IMR-90 (cell line): ENCODE results near the gene UBAC1. TPM values are rescaled to one million over a fixed set of nuclear protein-coding genes. Genes with fewer than 3 reads are reported as not detected.

Experiments used
- ATAC-seq: fragments of 200-7000 bp; cut with Tn5 transposase; 2 replicates; pipeline ENCODE4 v1.9.1; 2020; ENCODE audit warnings: low read depth, mild to moderate bottlenecking, moderate library complexity
- BruUV-seq: library from RNA; stranded (reverse); fragments of 400-500 nt; replicated peaks from 2 replicates; lab custom pipeline; 2021; lab: Mats Ljungman, UMichigan
- CTCF ChIA-PET: fragments of 300-600 bp; formaldehyde crosslinking; extraction: SDS; loops from one replicate; lab custom pipeline; 2021; ENCODE audit warnings: antibody characterized with exemption; lab: Yijun Ruan, JAX
- POLR2A ChIA-PET: fragments of 300-600 bp; sonication (Branson Sonifier 250); formaldehyde crosslinking; loops from one replicate; lab custom pipeline; 2022; ENCODE audit warnings: antibody characterized with exemption; ENCODE audit not compliant: unreplicated experiment; lab: Charles Lee
- DNase-seq: peaks from one replicate; pipeline ENCODE4 v3.0.0; 2013
- H2AFZ ChIP-seq: replicated peaks from 2 replicates; pipeline ENCODE3; 2013; ENCODE audit warnings: low read length, mild to moderate bottlenecking; ENCODE audit not compliant: poor library complexity
- H2AK5ac ChIP-seq: 2 replicates; pipeline ENCODE4 v1.6.1; 2013; ENCODE audit warnings: low read depth, low read length, inconsistent platforms
- H2AK9ac ChIP-seq: replicated peaks from 2 replicates; pipeline ENCODE3; 2013; ENCODE audit warnings: mild to moderate bottlenecking, low read depth, low read length, moderate library complexity; ENCODE audit not compliant: poor library complexity
- H2BK120ac ChIP-seq: 2 replicates; pipeline ENCODE4 v1.6.1; 2013; ENCODE audit warnings: low read depth, low read length, inconsistent platforms
- H2BK15ac ChIP-seq: 3 replicates; pipeline ENCODE4 v1.6.1; 2013; ENCODE audit warnings: low read depth, low read length, inconsistent platforms
- H2BK20ac ChIP-seq: 2 replicates; pipeline ENCODE4 v1.6.1; 2013; ENCODE audit warnings: low read depth, mild to moderate bottlenecking, inconsistent platforms, low read length, moderate library complexity
- H2BK5ac ChIP-seq: 2 replicates; pipeline ENCODE4 v1.6.1; 2013; ENCODE audit warnings: mild to moderate bottlenecking, low read depth, low read length, inconsistent platforms; ENCODE audit not compliant: poor library complexity, severe bottlenecking
- H3K14ac ChIP-seq: replicated peaks from 2 replicates; pipeline ENCODE4 v1.6.1; 2013; ENCODE audit warnings: low read depth, low read length, inconsistent platforms
- H3K18ac ChIP-seq: 2 replicates; pipeline ENCODE4 v1.6.1; 2013; ENCODE audit warnings: low read depth, low read length, control low read depth
- H3K23ac ChIP-seq: 2 replicates; pipeline ENCODE4 v1.6.1; 2013; ENCODE audit warnings: low read depth, low read length, inconsistent platforms
- H3K27ac ChIP-seq: 2 replicates; pipeline ENCODE4 v1.5.1; 2013; ENCODE audit warnings: mild to moderate bottlenecking, control low read depth, low read length; ENCODE audit not compliant: insufficient read depth
- H3K27me3 ChIP-seq: 2 replicates; pipeline ENCODE4 v1.6.1; 2013; ENCODE audit warnings: low read length; ENCODE audit not compliant: control insufficient read depth, insufficient read depth
- H3K36me3 ChIP-seq: 2 replicates; pipeline ENCODE4 v1.6.1; 2013; ENCODE audit warnings: low read length, mixed read lengths; ENCODE audit not compliant: control insufficient read depth, insufficient read depth
- H3K4ac ChIP-seq: 2 replicates; pipeline ENCODE4 v1.6.1; 2013; ENCODE audit warnings: low read depth, low read length, inconsistent platforms
- H3K4me1 ChIP-seq: 2 replicates; pipeline ENCODE4 v1.6.1; 2013; ENCODE audit warnings: low read length, mixed read lengths; ENCODE audit not compliant: control insufficient read depth, insufficient read depth
- H3K4me2 ChIP-seq: 2 replicates; pipeline ENCODE4 v1.6.1; 2013; ENCODE audit warnings: low read depth, mild to moderate bottlenecking, control low read depth, low read length, moderate library complexity
- H3K4me3 ChIP-seq: 2 replicates; pipeline ENCODE4 v1.5.1; 2013; ENCODE audit warnings: low read depth, mild to moderate bottlenecking, control low read depth, low read length, moderate library complexity; ENCODE audit not compliant: insufficient read depth
- H3K56ac ChIP-seq: 2 replicates; pipeline ENCODE4 v1.6.1; 2013; ENCODE audit warnings: low read length, inconsistent platforms; ENCODE audit not compliant: insufficient read depth; ENCODE audit errors: extremely low read depth
- H3K79me1 ChIP-seq, 2 experiments: 2 replicates each; pipeline ENCODE4 v1.6.1; 2013; ENCODE audit warnings: low read length in 2 of 2, inconsistent platforms in 1 of 2, low read depth in 1 of 2
- H3K9ac ChIP-seq: 2 replicates; pipeline ENCODE4 v1.6.1; 2013; ENCODE audit warnings: low read depth, low read length, control low read depth
- H3K9me1 ChIP-seq: 2 replicates; pipeline ENCODE4 v1.6.1; 2013; ENCODE audit warnings: low read length, inconsistent platforms; ENCODE audit not compliant: insufficient read depth
- H3K9me3 ChIP-seq: 2 replicates; pipeline ENCODE4 v1.6.1; 2013; ENCODE audit warnings: low read length; ENCODE audit not compliant: control insufficient read depth, insufficient read depth
- H4K20me1 ChIP-seq: 2 replicates; pipeline ENCODE4 v1.6.1; 2013; ENCODE audit warnings: low read length, inconsistent platforms; ENCODE audit not compliant: insufficient read depth
- H4K5ac ChIP-seq: 2 replicates; pipeline ENCODE4 v1.6.1; 2013; ENCODE audit warnings: mild to moderate bottlenecking, low read depth, low read length, control low read depth
- H4K8ac ChIP-seq, 2 experiments: 2 replicates each; pipeline ENCODE4 v1.6.1; 2013; ENCODE audit warnings: low read depth in 2 of 2, low read length in 2 of 2, control low read depth in 1 of 2, inconsistent platforms in 1 of 2
- H4K91ac ChIP-seq: 2 replicates; pipeline ENCODE4 v1.6.1; 2013; ENCODE audit warnings: low read depth, low read length, inconsistent platforms; ENCODE audit not compliant: insufficient read depth
- FOS ChIP-seq: fragments of 150-350 bp; IDR thresholded peaks from 2 replicates; pipeline ENCODE4 v1.6.1; 2016; ENCODE audit warnings: low read depth, low read length
- MAFK ChIP-seq: IDR thresholded peaks from 2 replicates; pipeline ENCODE4 v1.6.1; 2012; ENCODE audit warnings: low read depth, low read length, improper control_type of control experiment
- MAZ ChIP-seq: IDR thresholded peaks from 2 replicates; pipeline ENCODE4 v1.6.1; 2012; ENCODE audit warnings: low read depth, mild to moderate bottlenecking, low read length, improper control_type of control experiment, moderate library complexity, borderline replicate concordance
- MXI1 ChIP-seq: IDR thresholded peaks from 2 replicates; pipeline ENCODE4 v1.6.1; 2012; ENCODE audit warnings: low read depth, mild to moderate bottlenecking, low read length, moderate library complexity, borderline replicate concordance
- RAD21 ChIP-seq: IDR thresholded peaks from 2 replicates; pipeline ENCODE4 v1.6.1; 2012; ENCODE audit warnings: low read length, improper control_type of control experiment
- RFX5 ChIP-seq: IDR thresholded peaks from 2 replicates; pipeline ENCODE4 v1.8.0; 2012; ENCODE audit warnings: low read depth, mild to moderate bottlenecking, low read length, moderate library complexity
- SMC3 ChIP-seq: fragments of 150-350 bp; IDR thresholded peaks from 2 replicates; pipeline ENCODE4 v1.6.1; 2016; ENCODE audit warnings: low read depth, mild to moderate bottlenecking, antibody characterized with exemption, low read length, moderate library complexity
- WGBS, 2 experiments: methylation state at CpG; one replicate each; pipeline versions ENCODE4 v1.1.5 to v1.1.7; 2013; ENCODE audit warnings: missing lambda C conversion rate in 2 of 2; ENCODE audit not compliant: insufficient read length in 1 of 2; ENCODE audit errors: extremely low coverage in 2 of 2; 5-methylcytosine and 5-hydroxymethylcytosine counted together
- dilution Hi-C: fragments of 300-500 bp; cut with HindIII; formaldehyde crosslinking; loops from one replicate; pipeline ENCODE4 v1.14.3; 2018; ENCODE audit warnings: low sequenced_read_pairs; ENCODE audit not compliant: unreplicated experiment
- in situ Hi-C: fragments of 300-500 bp; cut with MboI; formaldehyde crosslinking; loops from 3 replicates; pipeline ENCODE4 v1.14.3; 2019; ENCODE audit warnings: low sequenced_read_pairs, inconsistent platforms, mixed read lengths
- intact Hi-C: fragments of 100-400 bp; cut with micrococcal nuclease; formaldehyde crosslinking; loops from 2 replicates; pipeline ENCODE4 v1.10.0; 2022
- polyA plus RNA-seq, 3 experiments: library from polyadenylated mRNA; depleted of rRNA; stranded (reverse); fragments of >200 nt; gene quantifications; 2 replicates each; pipeline ENCODE4 v1.2.3, GENCODE V29; 2012; ENCODE audit warnings: low replicate concordance in 1 of 3
- total RNA-seq: library from RNA; depleted of rRNA; stranded (reverse); fragments of >200 nt; gene quantifications from 2 replicates; pipeline ENCODE4 v1.2.3, GENCODE V29; 2012
- TF ChIP-seq, protein P1 (sequence below): fragments of 150-350 bp; IDR thresholded peaks from 2 replicates; pipeline ENCODE4 v1.6.1; 2017; ENCODE audit warnings: mild to moderate bottlenecking, antibody characterized with exemption, low read length, low read depth

Gene UBAC1
- total and polyA plus RNA-seq, 2 of the 4 experiments (the other 2 are of a cell fraction) = 25.3 to 33.9 TPM

DNA sequence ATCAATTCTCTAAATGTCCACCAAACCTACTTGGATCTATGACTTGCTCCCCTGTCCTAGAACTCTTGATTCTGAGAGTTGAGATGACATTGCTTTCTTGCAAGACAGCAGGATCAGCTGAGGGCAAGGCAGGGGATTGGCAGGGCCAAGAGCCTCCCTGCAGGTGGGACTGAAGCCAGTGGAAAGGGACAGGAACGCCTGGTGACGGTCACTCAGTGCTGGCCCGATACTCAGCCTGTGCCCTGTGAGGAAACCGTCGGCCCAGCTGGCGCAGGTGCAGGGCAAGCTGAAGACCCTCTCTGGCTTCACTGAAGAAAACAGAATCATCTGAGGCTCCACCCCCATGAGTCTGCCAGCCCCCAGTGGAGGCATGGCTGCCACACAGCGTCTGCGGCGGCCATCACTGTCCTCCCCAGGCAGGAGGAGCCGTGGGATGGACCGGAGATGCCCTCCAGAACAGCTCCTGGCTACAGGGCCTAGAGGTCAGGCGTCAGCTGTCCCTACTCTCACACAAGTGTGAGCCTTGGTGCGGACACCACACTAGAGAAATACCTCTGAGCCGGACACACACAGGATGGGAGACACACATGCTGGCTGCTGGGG lies 14.7 kb downstream of the UBAC1 start:
- no peak for ATAC-seq
- no peak overlapping the region for H3K23ac ChIP-seq
- in situ Hi-C loops = loop anchor here (25.0 kb wide), 1 partner anchor 334 kb away; a partner anchor contains a TSS
- H3K56ac ChIP-seq = no peak overlapping the region
- no peak overlapping the region for H4K91ac ChIP-seq
- TF ChIP-seq RFX5 (no peak), MAFK (no peak), RAD21 (no peak), MXI1 (no peak), MAZ (no peak), SMC3 (no peak), FOS (no peak)
- TF ChIP-seq, protein P1, sequence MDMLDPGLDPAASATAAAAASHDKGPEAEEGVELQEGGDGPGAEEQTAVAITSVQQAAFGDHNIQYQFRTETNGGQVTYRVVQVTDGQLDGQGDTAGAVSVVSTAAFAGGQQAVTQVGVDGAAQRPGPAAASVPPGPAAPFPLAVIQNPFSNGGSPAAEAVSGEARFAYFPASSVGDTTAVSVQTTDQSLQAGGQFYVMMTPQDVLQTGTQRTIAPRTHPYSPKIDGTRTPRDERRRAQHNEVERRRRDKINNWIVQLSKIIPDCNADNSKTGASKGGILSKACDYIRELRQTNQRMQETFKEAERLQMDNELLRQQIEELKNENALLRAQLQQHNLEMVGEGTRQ = no peak
- ChIA-PET POLR2A (no interaction called here), CTCF (no interaction called here)
- BruUV-seq = no TSS peak
- no peak overlapping the region for H2AK5ac ChIP-seq
- no peaks in the 10 kb centered on the region for H3K9me3 ChIP-seq
- H3K36me3 ChIP-seq = peaks cover 42% of the 10 kb centered on the region
- no peak overlapping the region for H3K4me2 ChIP-seq
- WGBS, 2 experiments = 96% methylated on average over 6 of the region's 14 CpGs; no CpG with 5 or more reads in 1 of the 2 experiments
- no peaks in the 10 kb centered on the region for H3K4me1 ChIP-seq
- H3K9me1 ChIP-seq = no peaks in the 10 kb centered on the region; the same call in 1 of the 2 replicates
- H3K4me3 ChIP-seq = no peak overlapping the region
- no peak overlapping the region for H4K5ac ChIP-seq
- no peak overlapping the region for H3K18ac ChIP-seq
- no peak overlapping the region for H2BK120ac ChIP-seq
- H2BK20ac ChIP-seq = no peak overlapping the region
- H3K27me3 ChIP-seq = no peaks in the 10 kb centered on the region
- no peak overlapping the region for H3K14ac ChIP-seq
- no peak overlapping the region for H2BK15ac ChIP-seq
- H3K4ac ChIP-seq = no peak overlapping the region
- no peak overlapping the region for H2BK5ac ChIP-seq
- H2AK9ac ChIP-seq = no peak overlapping the region
- no peak overlapping the region for H3K9ac ChIP-seq
- H3K27ac ChIP-seq = no peak overlapping the region
- intact Hi-C loops = no loop called here
- no peak overlapping the region for H2AFZ ChIP-seq
- peaks cover 5 to 31% of the 10 kb centered on the region in 2 experiments; a peak in 3 of 4 replicates for H3K79me1 ChIP-seq
- H4K8ac ChIP-seq = no peak overlapping the region
- no peaks in the 10 kb centered on the region; the same call in 1 of the 2 replicates for H4K20me1 ChIP-seq
- dilution Hi-C loops = no loop called here
- no peak for DNase-seq
